ENCODE data around the gene FAM163A. TPM values are rescaled to one million over a fixed set of nuclear protein-coding genes. Genes with fewer than 3 reads are reported as not detected.
"Not testable (repeated sequence)": the region's sequence is repeated elsewhere in the genome, so short reads cannot be mapped to it uniquely, and the experiment has no call there.

The FAM163A gene
- polyA plus RNA-seq, 5 donors, result 0.06 to 0.22 (median 0.10) TPM

- DNase-seq, result no peak
These were observed 50.2 kb downstream of the FAM163A start for GRCh38 chr1:179793281-179793680.

- no peak for DNase-seq
These were observed 51.1 kb downstream of the FAM163A start for GRCh38 chr1:179794146-179794545.

GRCh38 chr1:179794669-179795068 is 51.6 kb downstream of the FAM163A start:
- no peak for DNase-seq

- DNase-seq, result no peak
These were observed 55.2 kb downstream of the FAM163A start for GRCh38 chr1:179798213-179798863.

- no peak for DNase-seq
These were observed 55.9 kb downstream of the FAM163A start for GRCh38 chr1:179798864-179799516.

- DNase-seq, result no peak
These were observed 57.4 kb downstream of the FAM163A start for GRCh38 chr1:179800481-179800880.

GRCh38 chr1:179803104-179803503 is 60.0 kb downstream of the FAM163A start:
- DNase-seq, result no peak

GRCh38 chr1:179803918-179804317 is 60.8 kb downstream of the FAM163A start:
- DNase-seq, result no peak

- not testable (repeated sequence) for DNase-seq
These were observed 61.3 kb downstream of the FAM163A start for GRCh38 chr1:179804417-179804816.

- DNase-seq, result no peak
These were observed 62.5 kb downstream of the FAM163A start for GRCh38 chr1:179805291-179806195.

GRCh38 chr1:179806333-179806732 is 63.2 kb downstream of the FAM163A start:
- no peak for DNase-seq

- no peak for DNase-seq
These were observed 64.2 kb downstream of the FAM163A start for GRCh38 chr1:179807291-179807690.

GRCh38 chr1:179807691-179808485 is 64.8 kb downstream of the FAM163A start:
- DNase-seq, result no peak

GRCh38 chr1:179808503-179808902 is 65.4 kb downstream of the FAM163A start:
- no peak for DNase-seq

GRCh38 chr1:179809506-179810366 is 66.6 kb downstream of the FAM163A start:
- peak; percentile 43 to 61 for DNase-seq

- no peak for DNase-seq
These were observed 67.2 kb downstream of the FAM163A start for GRCh38 chr1:179810367-179810715.

GRCh38 chr1:179812501-179813292 is 69.6 kb downstream of the FAM163A start:
- peak in 1 of 2 donors; percentile 27 for DNase-seq

- DNase-seq, result no peak
These were observed 70.8 kb downstream of the FAM163A start for GRCh38 chr1:179813626-179814545.

- DNase-seq, result no peak
These were observed 71.4 kb downstream of the FAM163A start for GRCh38 chr1:179814546-179814838.
